ENCODE data around the gene CD93.
A peak's percentile ranks its signal among the peaks of the same experiment; 100 is the strongest.

CD93 gene

DNA sequence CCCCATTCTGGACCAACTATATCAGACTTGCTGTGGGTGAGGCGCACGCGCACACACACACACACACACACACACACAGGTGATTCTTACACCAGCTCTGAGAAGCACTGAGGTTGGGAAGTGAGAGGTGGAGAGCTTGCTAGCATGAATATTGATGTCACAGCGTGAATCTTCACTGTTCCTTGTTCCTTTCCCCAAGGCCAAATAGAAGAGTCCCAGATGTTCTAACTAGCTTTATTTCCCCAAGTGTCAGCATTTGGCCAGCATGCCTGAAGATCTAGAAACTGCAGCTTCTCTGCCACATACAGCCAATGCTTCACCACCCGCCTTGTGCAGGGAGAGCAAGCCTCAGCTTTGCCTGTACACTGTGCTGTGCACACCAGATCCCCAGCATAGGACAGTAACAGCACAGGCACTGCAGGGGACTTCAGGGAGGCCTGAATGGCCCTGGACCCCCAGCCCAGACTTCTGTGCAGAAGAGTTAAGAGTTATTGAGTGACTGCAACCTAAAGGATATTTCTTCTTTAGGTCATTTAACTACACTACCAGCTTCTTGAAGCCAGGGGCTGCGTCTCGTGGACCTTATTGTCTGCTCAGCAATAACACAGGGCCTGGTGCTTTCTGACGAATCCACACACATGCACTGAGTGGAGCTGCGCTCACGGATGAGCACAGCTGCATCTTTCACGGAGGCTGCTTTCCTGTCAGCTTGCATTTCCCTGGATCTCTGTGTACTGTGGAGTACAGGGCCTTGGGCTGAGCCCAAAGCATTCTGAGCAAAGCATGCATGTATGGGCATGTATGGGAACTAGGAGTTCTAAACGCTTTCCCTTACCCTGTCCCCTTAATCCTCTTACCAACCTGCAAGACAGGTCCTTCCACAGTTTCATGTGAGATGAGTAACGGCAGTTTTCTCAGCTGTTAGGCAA lies 13.9 kb upstream of the CD93 start:
- no peak for DNase-seq

GRCh38 chr20:23097636-23098580 lies 11.8 kb upstream of the CD93 start:
- no peak for DNase-seq

- no peak for DNase-seq
Observed at GRCh38 chr20:23096986-23097520, 10.9 kb upstream of the CD93 start.

DNA sequence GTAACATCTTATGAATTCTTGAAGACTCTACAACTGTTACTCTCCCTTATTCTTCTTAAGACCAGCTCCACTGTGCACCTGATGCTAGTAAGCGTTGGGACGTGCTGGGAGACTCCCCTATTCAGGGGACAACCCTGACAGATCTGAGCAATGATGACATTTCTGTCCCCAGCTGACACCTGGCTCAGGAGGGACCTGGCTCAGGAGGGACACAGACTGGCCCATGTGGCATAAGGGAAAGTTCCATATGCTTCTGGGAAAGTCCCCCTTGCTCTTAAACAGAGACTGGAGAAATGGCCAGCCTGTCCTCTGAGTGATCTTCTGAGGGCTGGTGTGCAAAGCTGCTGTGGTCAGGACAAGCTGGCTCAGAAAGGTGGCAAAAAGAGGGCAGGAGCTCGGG lies 10.0 kb upstream of the CD93 start:
- no peak for DNase-seq

- no peak for DNase-seq
Observed at GRCh38 chr20:23095499-23095898, 9.4 kb upstream of the CD93 start.

DNA sequence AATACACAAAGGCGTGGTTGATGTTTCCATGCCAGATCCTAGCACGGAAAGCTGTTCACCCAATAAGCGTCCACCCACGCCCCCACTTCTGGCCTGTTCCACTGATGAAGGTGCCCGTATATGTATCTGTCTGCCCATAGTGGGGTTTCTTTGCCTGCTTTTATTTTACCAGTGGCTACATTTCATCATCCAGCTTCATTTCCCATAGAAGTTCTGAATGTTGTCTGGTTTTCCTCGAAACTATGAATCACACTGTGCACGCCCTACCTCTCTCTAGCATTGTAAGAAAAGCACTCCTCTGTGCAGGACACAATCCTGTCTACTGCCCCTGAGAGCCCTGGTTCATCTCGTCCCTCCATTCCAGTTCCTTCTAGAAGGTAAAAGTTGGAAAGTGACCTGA lies 8.8 kb upstream of the CD93 start:
- DNase-seq: no peak

GRCh38 chr20:23094213-23094896 lies 8.2 kb upstream of the CD93 start:
- DNase-seq: no peak

- no peak for DNase-seq
Observed at GRCh38 chr20:23093613-23094012, 7.5 kb upstream of the CD93 start.

DNA sequence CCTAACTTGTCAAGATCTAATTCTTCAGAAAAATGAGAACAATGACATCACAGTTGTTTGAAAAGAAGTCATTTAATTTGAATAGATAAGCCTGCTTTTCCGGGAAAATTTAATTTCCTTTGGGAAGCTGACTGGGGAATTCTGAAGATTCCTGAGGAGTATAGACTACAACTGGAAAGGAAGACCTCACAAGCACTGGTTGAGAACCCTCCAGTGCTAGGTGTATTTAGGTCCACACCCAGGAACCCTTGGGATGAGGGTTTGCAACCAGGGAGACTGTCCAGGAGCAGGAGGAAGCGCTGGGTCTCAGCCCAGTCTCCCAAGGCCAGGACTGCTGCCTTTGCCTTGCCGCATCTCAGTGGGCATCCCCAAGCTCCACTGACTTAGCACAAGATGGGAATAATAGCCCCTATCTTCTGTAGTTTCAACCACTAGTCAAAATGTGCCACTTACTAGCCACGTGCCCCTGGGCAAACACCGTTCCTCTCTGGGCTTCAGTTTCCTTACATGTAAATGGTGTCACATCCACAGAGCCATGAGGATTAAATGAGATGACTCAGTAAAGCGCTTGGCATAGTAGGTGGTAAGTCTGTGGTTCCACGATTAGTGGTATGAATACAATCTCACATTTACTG lies 6.9 kb upstream of the CD93 start:
- no peak for DNase-seq

- DNase-seq: peak; percentile 74
Observed at GRCh38 chr20:23092384-23092756, 6.2 kb upstream of the CD93 start.

DNA sequence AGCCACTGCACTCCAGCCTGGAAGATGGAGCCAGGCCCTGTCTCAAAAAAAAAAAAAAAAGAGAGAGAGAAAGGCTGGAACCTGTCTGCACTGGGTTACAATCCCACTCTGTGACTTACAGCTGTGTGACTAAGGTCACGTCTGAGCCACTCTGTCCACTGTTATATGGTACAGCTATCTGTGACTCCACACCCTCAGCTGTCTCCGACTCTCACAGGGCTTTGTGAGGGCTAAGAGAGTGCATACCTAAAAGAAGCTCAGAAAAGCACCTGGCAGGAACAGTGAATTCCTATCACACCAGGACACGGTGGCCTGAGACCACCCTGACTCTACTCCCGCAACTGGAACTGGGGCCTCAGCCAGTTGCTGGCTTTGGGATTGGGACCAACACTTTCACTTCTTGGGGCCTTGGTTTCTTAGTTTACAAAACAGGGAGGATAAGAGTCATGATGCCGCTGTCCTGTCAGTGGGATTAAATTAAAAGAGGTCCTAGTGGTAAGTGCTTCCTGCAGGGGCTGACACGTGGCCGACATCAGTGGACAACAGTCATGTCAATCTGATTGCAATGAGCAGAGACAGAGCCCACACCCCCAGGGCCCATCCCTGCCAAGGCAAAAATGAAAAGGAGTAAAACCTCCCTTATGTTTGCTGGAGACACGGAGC lies 5.7 kb upstream of the CD93 start:
- no peak for DNase-seq

DNA sequence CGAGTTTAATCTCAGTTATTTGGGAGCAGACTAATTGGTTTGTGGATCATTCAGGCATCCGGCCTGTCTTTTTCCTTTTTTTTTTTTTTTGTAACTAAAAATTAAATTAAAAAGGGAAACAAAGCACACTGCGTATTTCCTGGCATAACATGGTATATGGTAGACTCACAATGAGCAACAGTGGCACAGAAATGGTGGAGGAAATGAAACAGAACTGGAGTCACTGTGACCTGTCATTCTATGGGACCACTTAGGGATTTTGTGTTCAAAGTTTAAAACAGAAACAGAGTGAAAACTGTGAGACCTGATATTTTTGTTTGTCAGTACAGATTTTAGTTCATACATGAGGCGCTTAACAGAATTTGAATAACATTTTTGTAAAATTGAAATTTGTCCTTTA lies 4.8 kb upstream of the CD93 start:
- DNase-seq: no peak

DNA sequence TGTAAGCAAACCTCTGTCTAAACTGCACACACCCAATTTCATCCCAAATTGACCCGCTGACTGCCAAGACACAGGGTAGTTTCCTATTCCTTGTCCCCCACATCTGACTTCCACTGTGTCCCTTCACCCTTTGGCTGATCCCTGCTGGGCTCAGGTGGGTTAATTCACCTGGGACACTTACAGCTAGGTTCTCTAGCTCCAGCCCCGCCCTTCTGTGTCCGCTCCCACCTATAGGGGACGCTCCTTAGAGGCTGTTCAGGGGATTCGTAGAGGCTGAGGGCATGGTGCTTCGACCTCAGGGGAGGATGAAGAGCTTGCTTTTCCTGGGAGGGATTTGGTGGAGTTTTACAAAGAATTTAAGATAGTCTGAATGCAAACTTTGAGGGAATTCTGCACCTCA lies 4.0 kb upstream of the CD93 start:
- DNase-seq: no peak

- DNase-seq: no peak
Observed at GRCh38 chr20:23088866-23089265, 2.7 kb upstream of the CD93 start.

DNA sequence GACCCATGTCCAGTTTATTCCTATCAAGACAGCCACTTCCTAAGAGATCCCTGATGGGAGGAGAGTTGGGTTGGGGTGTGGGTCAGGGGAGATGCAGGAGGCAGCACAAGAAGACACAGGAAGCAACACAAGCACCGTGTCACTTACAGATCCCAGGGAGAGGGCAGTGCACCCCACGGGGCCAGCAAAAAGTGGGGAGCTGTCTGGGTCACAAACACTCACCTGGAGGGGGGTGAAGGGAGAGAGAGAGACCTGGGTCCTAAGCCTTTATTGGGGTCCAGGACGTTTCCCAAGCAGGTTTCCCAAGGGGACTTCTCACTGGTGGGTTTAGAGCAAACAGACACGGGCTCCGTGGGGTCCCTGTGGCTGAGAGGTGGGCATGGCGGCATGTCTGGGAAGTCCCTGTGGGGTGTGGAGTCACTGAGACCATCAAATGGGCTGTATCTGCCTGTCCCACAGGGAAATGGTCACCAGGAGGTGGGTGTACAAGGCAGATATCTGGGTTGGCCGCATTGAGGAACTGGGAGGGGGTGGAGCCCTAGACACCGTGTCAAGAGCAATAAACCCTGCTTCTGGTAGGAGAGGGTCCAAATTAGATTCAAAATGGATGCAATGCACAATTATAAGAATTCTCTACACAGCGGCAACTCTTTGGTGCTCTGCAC lies 1.6 kb upstream of the CD93 start:
- DNase-seq: no peak

DNA sequence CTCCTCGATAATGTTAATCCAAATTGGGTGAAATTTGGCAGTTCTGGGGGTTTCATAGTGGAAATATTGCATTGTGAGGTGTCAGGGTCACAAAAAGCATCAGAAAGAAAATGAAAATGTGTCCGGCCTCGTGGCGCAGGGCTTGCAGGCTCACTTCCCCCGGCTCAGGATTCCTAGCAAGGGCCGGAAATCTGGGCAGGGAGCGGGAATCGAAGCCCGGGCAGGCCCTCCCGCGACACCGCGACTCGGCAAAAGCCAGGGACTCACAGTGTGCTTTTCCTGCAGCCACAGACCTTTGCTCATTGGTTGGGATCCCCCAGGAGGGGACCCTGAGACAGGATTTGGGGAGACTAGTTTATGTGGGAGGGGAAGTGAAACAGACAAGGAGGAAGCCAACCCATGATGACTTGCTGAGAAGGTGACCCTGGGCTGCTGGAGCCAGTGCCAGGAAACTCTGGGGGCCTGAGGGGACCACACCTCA lies 847 bp upstream of the CD93 start:
- DNase-seq: no peak

DNA sequence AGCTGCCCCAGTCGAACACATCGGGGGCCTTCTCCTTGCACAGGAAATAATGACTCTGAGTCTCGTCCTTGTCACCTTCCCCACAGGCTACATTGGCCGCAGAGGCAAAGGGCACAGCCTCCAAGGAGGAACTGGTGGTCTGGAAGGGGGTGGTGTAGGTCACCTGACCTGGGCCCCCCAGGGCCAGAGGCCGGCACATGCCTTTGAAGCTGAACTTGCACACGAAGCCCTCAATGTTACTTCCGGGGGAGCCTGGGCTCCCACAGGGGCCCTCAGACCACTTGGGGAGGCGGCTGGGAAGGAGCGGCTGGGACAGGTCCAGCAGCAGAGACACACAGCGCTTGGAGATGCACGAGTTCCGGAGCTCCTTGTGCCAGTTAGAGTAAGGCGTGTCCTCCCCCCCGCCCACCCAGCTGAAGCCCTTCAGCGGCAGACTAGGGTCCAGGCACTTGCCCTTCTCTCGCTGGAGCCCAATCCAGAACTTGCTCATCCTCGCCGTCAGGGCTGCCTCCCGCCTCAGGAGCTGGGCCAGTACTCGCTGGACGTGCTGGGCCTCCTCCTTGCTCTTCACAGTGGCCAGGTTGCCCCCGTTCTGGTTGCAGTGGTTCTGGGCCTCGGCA lies 578 bp downstream of the CD93 start:
- no peak for DNase-seq

DNA sequence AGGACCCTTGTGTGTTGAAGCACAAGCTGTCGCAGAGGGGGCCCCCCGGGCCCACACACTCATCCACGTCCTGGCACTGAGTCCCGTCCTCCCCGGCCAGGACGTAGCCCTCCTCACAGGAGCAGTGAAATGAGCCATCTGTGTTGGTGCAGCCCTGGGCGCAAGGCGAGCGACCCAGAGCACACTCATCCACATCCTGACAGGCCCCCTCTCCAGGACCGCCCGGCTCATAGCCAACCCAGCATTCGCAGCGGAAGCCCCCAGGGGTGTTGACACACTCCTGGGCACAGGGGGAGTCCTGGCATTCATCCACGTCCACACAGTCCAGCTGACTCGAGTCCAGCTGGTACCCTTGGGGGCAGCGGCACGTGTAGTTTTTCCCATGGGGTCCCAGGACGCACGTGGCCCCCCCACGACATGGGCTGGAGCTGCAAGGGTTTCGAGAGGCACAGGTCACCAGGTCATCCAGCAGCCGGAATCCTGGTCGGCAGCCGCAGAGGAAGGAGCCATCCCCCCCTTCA lies 1.2 kb downstream of the CD93 start:
- no peak for DNase-seq

DNA sequence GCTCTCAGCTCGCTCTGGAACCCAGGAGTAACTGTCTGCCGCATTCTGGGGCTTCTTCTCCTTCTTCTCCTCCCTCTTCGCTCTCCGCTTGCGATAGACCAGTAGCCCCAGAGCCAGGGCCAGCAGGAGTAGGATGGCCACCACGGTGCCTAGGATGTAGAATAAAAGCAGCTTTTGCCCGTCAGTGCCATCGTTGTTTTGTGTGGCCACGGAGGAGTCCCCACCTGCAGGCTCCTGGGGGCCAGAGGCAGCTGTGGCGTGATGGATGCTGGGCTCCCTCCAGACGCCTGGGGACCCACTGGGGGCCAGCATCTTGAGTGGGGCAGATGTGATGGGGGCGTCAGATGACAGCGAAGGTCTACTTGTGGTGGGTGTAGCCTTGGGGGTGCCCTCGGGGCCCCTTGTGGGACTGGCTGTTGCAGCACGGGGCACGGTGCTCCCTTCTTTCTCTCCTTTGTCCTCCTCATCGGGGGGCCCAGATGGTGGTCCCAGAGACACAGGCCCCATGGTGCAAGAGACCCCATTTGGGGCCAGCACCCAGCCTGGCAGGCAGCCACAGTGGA lies 1.8 kb downstream of the CD93 start:
- DNase-seq: no peak

GRCh38 chr20:23083553-23084220 lies 2.4 kb downstream of the CD93 start:
- DNase-seq: no peak

All from NCI-H345 (cell line).